ENCODE measurements around the gene NLRP1. TPM values are rescaled to one million over a fixed set of nuclear protein-coding genes. Genes with fewer than 3 reads are reported as not detected.
"Not testable (repeated sequence)": the region's sequence is repeated elsewhere in the genome, so short reads cannot be mapped to it uniquely, and the experiment has no call there.

The NLRP1 gene
- total and polyA plus RNA-seq, 8 donors = 9.0 to 83.7 (median 18.4) TPM

DNA sequence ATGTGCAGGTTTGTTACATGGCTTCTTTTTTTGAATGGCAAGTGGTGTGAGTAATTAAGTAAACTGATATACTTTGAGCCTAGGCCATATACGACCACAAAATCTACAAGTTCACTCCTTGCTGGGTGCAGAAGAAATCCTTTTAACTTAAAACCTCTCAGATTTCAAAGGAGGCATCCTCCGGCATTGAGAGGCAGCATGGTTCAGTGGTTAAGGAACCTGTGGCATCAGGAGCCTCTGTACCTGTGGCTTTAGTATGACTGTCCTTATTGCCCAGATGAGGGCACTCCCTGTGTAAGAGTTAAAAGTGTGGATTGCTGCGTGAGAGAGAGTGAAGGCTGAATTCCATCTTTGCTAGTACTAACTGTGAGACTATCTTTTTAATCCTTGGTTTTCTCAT is 3.3 kb downstream of the NLRP1 start:
- H3K27ac ChIP-seq = no peak overlapping the region
- H3K9me3 ChIP-seq = no peaks in the 10 kb centered on the region
- H3K27me3 ChIP-seq = no peaks in the 10 kb centered on the region
- no peak for DNase-seq
- peaks cover 0 to 20% (median 7%) of the 10 kb centered on the region in 4 donors for H3K36me3 ChIP-seq
- H3K4me1 ChIP-seq = peaks cover 7 to 31% (median 23%) of the 10 kb centered on the region in 4 donors
- WGBS, 5 donors = 24 to 37% (median 33%) methylated on average over 3 of the region's 3 CpGs
- H3K4me3 ChIP-seq = no peak overlapping the region
- intact Hi-C loops (cut with DNase I; ENCODE audit: low total_unique reads) = no loop called here
- TF ChIP-seq POLR2A (IDR thresholded peaks at IDR 0.05) = no peak
- TF ChIP-seq POLR2AphosphoS5 (IDR thresholded peaks at IDR 0.05) = no peak
- no peak for TF ChIP-seq EP300 (IDR thresholded peaks at IDR 0.05)
- TF ChIP-seq, protein P1, sequence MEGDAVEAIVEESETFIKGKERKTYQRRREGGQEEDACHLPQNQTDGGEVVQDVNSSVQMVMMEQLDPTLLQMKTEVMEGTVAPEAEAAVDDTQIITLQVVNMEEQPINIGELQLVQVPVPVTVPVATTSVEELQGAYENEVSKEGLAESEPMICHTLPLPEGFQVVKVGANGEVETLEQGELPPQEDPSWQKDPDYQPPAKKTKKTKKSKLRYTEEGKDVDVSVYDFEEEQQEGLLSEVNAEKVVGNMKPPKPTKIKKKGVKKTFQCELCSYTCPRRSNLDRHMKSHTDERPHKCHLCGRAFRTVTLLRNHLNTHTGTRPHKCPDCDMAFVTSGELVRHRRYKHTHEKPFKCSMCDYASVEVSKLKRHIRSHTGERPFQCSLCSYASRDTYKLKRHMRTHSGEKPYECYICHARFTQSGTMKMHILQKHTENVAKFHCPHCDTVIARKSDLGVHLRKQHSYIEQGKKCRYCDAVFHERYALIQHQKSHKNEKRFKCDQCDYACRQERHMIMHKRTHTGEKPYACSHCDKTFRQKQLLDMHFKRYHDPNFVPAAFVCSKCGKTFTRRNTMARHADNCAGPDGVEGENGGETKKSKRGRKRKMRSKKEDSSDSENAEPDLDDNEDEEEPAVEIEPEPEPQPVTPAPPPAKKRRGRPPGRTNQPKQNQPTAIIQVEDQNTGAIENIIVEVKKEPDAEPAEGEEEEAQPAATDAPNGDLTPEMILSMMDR (IDR thresholded peaks at IDR 0.05) = no peak

DNA sequence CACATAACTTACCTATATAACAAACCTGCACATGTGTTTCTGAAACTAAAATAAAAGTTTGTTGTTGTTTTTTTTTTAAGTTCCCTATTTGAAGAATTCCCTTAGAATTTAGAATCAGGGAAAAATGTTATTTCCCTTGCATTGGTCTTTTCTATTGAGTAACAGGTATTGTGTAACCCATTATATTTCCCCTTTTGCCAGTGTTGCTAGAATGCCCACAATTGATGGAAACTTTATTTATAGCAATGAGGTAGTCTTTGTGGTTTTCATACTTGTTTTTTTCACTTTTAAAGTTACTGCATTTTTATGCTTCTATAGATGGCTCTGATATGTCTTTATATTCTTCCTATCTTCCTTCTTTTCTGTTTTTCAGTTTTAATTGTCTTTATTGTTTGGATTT is 3.9 kb downstream of the NLRP1 start:
- intact Hi-C loops (cut with DNase I; ENCODE audit: low total_unique reads) = no loop called here
- TF ChIP-seq POLR2A (IDR thresholded peaks at IDR 0.05) = no peak
- no peak for TF ChIP-seq POLR2AphosphoS5 (IDR thresholded peaks at IDR 0.05)
- no peak for TF ChIP-seq EP300 (IDR thresholded peaks at IDR 0.05)
- TF ChIP-seq, protein P1 (IDR thresholded peaks at IDR 0.05) = no peak
- H3K4me3 ChIP-seq = no peak overlapping the region
- peaks cover 0 to 20% (median 7%) of the 10 kb centered on the region in 4 donors for H3K36me3 ChIP-seq
- H3K27me3 ChIP-seq = no peaks in the 10 kb centered on the region
- DNase-seq = no peak
- no peak overlapping the region for H3K27ac ChIP-seq
- peaks cover 7 to 27% (median 20%) of the 10 kb centered on the region in 4 donors for H3K4me1 ChIP-seq
- no peaks in the 10 kb centered on the region for H3K9me3 ChIP-seq

DNA sequence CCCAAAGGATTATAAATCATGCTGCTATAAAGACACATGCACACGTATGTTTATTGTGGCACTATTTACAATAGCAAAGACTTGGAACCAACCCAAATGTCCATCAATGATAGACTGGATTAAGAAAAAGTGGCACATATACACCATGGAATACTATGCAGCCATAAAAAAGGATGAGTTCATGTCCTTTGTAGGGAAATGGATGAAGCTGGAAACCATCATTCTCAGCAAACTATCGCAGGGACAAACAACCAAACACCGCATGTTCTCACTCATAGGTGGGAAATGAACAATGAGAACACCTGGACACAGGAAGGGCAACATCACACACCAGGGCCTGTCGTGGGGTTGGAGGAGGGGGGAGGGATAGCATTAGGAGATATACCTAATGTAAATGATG is 5.5 kb downstream of the NLRP1 start:
- 81 to 93% (median 84%) methylated on average over 3 of the region's 4 CpGs for WGBS, 5 donors
- DNase-seq; intact Hi-C loops (cut with DNase I; ENCODE audit: low total_unique reads); H3K9me3 ChIP-seq; H3K4me3 ChIP-seq; H3K27me3 ChIP-seq; H3K27ac ChIP-seq: not testable (repeated sequence)
- H3K4me1 ChIP-seq = peaks cover 0 to 18% (median 9%) of the 10 kb centered on the region in 4 donors
- peaks cover 0 to 20% (median 8%) of the 10 kb centered on the region in 4 donors for H3K36me3 ChIP-seq

DNA sequence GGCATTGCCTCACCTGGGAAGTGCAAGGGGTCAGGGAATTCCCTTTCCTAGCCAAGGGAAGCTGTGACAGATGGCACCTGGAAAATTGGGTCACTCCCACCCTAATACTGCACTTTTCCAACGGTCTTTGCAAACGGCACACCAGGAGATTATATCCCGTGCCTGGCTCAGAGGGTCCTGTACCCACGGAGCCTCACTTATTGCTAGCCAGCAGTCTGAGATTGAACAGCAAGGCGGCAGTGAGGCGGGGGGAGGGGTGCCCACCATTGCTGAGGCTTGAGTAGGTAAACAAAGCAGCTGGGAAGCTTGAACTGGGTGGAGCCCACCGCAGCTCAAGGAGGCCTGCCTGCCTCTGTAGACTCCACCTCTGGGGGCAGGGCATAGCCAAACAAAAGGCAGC is 11.3 kb downstream of the NLRP1 start:
- WGBS, 5 donors = 79 to 91% (median 84%) methylated on average over 6 to 7 of the region's 7 CpGs
- H3K4me3 ChIP-seq; H3K27me3 ChIP-seq; intact Hi-C loops (cut with DNase I; ENCODE audit: low total_unique reads); H3K4me1 ChIP-seq; DNase-seq; H3K27ac ChIP-seq: not testable (repeated sequence)
- peaks cover 0 to 18% (median 11%) of the 10 kb centered on the region in 4 donors for H3K9me3 ChIP-seq
- peaks cover 0 to 17% (median 6%) of the 10 kb centered on the region in 4 donors for H3K36me3 ChIP-seq

DNA sequence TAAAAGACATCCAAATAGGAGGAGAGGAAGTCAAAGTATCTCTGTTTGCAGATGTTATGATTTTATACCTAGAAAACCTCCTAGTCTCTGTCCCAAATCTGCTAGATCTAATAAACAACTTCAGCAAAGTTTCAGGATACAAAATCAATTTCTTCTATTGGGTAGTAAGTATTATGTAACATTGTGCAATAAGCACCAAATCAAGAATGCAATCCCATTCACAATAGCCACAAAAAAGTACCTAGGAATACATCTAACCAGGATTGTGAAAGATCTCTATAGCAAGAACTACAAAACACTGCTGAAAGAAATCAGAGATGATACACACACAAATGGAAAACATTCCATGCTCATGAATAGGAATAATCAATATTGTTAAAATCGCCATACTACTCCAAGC is 13.0 kb downstream of the NLRP1 start:
- Histone ChIP-seq H3K9me3 (peaks cover 0 to 18% (median 11%) of the 10 kb centered on the region in 4 donors), H3K4me1 (no peaks in the 10 kb centered on the region), H3K27me3 (no peaks in the 10 kb centered on the region), H3K36me3 (peaks cover 0 to 17% (median 6%) of the 10 kb centered on the region in 4 donors), H3K27ac (no peak overlapping the region), H3K4me3 (no peak overlapping the region)
- no peak for DNase-seq
- intact Hi-C loops (cut with DNase I; ENCODE audit: low total_unique reads) = no loop called here
- 84 to 100% (median 94%) methylated on average over 1 of the region's 1 CpG for WGBS, 5 donors
- TF ChIP-seq, protein P1 (IDR thresholded peaks at IDR 0.05) = no peak
- TF ChIP-seq POLR2AphosphoS5 (IDR thresholded peaks at IDR 0.05) (no peak), POLR2A (IDR thresholded peaks at IDR 0.05) (no peak), EP300 (IDR thresholded peaks at IDR 0.05) (no peak)

All from stomach (tissue), 9 donors.